GM18951 (cell line): ENCODE results near the gene HECW1.
"Not testable (repeated sequence)": the region's sequence is repeated elsewhere in the genome, so short reads cannot be mapped to it uniquely, and the experiment has no call there.

Source experiments
- POLR2A ChIP-seq: IDR thresholded peaks from 4 replicates; pipeline ENCODE4 v1.6.1; 2011; ENCODE audit warnings: mild to moderate bottlenecking; ENCODE audit not compliant: insufficient read length, insufficient read depth; ENCODE audit errors: extremely low read depth
- in situ Hi-C: fragments of 300-500 bp; cut with MboI; formaldehyde crosslinking; loops from one replicate; pipeline ENCODE4 v1.12.0; 2022; ENCODE audit warnings: low sequenced_read_pairs, mixed read lengths, inconsistent platforms; ENCODE audit not compliant: unreplicated experiment

Gene HECW1

GRCh38 chr7:43117095-43117494 is 4.6 kb downstream of the HECW1 start:
- no peak for TF ChIP-seq POLR2A
- in situ Hi-C loops, result no loop called here

DNA sequence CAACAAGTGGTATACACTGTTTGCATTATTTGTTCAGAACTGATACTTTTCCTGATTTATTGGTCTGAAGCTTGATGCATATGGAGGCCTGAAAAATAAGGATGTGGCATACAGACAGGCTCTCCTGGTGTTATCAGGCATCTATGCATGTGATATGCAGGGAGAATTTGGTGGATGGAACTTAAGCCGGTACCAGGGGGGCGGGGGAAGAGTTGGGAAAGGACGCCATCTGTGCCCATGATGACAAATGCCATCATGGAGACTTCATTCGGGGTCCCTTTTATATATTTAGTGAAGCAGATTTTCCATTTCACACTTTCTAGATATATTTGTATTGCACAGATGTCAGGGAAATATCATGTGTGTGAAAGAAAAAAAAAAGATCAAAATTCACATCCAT is 5.4 kb downstream of the HECW1 start:
- TF ChIP-seq POLR2A, result no peak

DNA sequence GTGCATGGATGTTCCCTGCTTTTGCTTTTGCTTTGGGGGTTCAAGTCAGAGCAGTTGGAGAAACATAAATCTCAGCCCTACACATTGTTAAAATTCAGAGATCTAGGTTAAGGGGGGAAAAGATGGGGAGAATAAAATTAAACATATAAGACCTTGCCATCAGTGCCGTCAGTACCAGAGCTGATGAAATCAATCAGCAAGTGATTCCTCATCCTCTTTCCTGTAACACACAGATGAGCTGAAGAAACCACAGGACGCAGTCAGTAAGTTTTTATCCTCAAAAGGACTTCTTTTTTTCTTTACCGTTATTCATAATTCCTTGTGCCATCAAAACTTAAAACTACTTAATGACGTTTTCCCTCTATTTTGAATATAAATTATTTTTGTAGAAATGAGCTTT is 5.9 kb downstream of the HECW1 start:
- in situ Hi-C loops, result no loop called here
- TF ChIP-seq POLR2A, result no peak

More for the DNA sequence above, 5.4 kb downstream of the HECW1 start:
- in situ Hi-C loops, result no loop called here

DNA sequence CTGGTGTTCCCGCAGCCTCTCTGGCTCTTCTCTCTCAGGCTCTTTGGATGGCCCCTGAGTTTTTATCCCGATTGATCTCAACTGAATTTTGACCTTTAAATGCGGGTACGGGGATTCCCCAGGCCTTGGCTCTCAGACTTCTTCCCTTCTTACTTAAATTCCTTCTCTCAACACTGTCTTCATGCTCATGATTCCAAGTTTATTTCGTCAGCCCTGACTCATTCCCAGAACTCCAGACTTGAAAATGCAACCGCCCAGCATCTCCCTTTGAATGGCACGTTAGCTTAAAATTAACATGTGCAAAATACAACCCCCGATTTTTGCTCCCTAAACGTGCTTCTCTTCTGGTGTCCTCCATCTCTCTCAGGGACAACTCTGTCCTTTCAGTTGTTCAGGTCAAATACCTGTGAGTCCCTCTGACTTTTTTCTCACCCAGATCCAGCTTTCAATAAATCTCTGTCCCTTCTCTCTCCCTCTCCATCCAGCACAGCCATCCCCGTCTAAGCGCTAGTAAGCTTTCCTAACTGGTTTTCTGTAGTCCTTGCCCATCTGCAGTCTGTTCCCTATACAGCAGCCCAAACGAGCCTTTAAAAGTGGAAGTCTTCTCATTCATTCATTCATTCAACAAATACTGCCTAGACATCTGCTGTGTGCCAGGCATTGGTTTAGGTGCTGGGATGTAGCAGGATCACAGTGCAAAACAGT is 7.1 kb downstream of the HECW1 start:
- in situ Hi-C loops, result no loop called here
- no peak for TF ChIP-seq POLR2A

- no peak for TF ChIP-seq POLR2A
- in situ Hi-C loops, result no loop called here
Measured at GRCh38 chr7:43121973-43122372, 9.5 kb downstream of the HECW1 start.

DNA sequence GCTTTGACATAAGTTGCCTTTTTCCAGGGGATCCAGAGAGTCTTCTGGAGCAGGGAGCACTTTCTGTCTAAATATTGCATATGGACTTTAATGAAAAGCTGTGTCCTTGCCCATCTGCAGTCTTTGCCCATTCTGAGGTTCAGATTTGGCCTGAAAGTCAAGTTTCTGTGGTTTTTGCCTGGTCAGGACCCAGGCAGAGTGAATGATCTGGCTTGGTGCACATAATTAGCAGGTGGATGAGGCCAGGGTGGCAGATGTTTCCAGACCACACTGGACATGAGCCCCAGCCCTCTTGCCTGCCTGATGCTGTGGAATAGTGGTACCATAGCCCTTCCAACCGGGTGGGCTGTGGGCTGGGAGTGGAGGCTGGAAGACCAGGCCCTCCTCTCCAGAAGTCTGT is 11.0 kb downstream of the HECW1 start:
- in situ Hi-C loops, result no loop called here
- no peak for TF ChIP-seq POLR2A

- in situ Hi-C loops, result no loop called here
- no peak for TF ChIP-seq POLR2A
Measured at GRCh38 chr7:43124388-43124787, 11.9 kb downstream of the HECW1 start.

- TF ChIP-seq POLR2A, result no peak
- in situ Hi-C loops, result no loop called here
Measured at GRCh38 chr7:43130347-43130746, 17.9 kb downstream of the HECW1 start.

GRCh38 chr7:43135129-43135528 is 22.7 kb downstream of the HECW1 start:
- in situ Hi-C loops, result no loop called here
- TF ChIP-seq POLR2A, result no peak

- no peak for TF ChIP-seq POLR2A
- in situ Hi-C loops, result no loop called here
Measured at GRCh38 chr7:43136064-43136463, 23.6 kb downstream of the HECW1 start.

DNA sequence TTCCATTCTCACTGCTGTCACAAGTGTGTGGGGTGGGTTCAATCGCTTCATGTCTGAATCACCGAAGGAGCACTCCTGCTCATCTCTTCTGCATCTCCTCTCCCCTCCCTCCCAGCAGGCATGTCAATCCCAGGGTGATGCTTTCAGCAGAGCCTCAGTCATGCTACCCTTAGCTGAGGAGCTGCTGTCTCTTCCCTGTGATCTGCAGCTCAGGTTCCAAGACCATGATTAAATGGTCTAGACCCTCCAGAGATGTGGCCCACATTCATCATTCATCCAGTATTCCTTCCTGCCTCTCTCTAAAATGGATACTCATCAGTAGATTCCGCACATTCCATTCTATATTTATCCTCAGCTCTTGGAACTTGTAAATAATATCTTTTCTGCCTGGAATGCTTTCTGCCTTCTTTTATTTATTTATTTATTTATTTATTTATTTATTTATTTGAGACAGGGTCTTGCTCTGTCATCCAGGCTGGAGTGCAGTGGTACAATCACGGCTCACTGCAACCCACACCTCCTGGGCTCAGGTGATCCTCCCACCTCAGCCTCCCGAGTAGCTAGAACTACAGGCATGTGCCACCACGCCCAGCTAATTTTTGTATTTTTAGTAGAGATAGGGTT is 24.8 kb downstream of the HECW1 start:
- in situ Hi-C loops, result not testable (repeated sequence)

- in situ Hi-C loops, result no loop called here
- no peak for TF ChIP-seq POLR2A
Measured at GRCh38 chr7:43137811-43138210, 25.4 kb downstream of the HECW1 start.

DNA sequence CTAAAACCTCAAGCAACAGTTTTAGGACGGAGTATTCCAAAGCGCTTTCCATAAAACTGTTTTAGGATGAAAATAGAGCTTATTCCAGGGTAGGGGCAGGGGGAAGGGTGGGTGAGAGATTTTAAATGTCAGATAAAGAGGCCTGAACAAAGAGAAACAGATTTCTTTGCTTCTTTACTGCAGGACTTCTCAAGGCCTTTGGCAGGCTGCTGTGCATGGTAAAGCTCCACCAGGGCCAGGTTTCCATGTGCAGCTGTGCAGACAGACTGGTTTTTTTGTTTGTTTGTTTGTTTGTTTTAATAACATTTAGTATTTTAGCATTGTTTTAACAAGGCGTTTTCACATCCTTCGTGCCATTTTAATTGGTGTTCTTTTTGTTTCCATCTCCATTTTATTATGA is 26.3 kb downstream of the HECW1 start:
- in situ Hi-C loops, result no loop called here
- TF ChIP-seq POLR2A, result no peak

DNA sequence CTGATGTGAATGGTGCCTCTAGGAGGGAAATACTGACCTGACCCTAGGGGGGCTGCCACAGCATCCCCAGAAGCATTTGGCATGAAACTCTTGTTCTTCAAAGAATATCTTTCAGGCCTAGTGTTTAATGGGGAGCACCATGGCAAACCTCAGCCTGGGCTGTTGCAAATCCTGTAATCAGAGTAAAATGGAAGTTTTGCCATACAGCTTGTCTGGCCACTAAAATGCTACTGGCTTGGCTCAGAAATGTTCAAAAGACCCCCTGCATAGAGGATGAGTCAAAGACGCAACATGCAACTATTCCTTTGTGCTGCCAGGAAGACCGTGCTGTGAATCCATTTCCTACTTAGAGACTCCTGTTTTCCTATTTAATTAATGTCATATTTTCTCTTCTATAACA is 26.7 kb downstream of the HECW1 start:
- in situ Hi-C loops, result no loop called here
- TF ChIP-seq POLR2A, result no peak
